CD4-positive, alpha-beta T cell treated with Interleukin-1 beta for 1 hour (primary cell): ENCODE data around the gene SERPINB3.
"Not testable (repeated sequence)": the region's sequence is repeated elsewhere in the genome, so short reads cannot be mapped to it uniquely, and the experiment has no call there.

Source experiments
- DNase-seq, 2 donors: peaks; one replicate each; pipeline ENCODE4 v3.0.0-alpha.2; 2020 to 2022

The SERPINB3 gene

DNA sequence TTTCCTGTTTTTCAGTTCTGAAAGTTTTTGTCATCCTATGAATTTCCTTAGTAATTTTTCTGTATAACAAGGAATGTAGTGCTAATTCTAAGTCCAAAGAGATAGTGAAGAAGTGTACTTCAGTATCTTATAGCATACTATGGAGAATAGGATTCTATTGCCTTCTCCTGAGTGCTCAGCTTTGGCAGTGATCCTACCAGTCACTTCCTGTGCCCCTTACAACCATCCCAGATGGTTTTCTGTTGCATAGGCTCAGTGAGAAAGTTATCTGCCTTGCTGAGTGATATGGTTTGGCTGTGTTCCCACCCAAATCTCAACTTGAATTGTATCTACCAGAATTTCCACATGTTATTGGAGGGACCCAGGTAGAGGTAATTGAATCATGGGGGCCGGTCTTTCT is 17.0 kb downstream of the SERPINB3 start:
- DNase-seq: not testable (repeated sequence)

DNA sequence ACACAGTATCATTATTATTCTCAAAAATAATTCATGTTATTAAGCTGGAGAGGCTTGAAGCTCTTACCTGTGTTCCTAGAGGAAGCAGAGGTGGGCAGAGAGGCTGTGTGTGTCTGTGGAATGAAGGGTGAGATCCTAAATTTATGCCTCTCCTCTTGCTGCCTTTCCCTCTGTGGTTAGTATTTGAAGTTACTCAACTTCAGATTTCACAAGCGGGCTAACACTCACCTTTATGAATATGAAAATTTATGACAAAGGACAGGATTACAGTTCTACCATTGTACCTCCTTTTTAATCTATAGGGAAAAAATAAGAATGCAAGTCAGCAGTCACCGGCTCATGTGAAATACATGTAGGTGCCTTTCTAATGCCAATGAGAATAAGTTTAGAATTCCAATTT is 17.6 kb downstream of the SERPINB3 start, which contains the start of gene SERPINB4:
Gene SERPINB4, minus strand, starts transcription at position 115 of the 400 bp plus-strand sequence. CDS start 679 bp downstream, outside the sequence.
- not testable (repeated sequence) for DNase-seq

DNA sequence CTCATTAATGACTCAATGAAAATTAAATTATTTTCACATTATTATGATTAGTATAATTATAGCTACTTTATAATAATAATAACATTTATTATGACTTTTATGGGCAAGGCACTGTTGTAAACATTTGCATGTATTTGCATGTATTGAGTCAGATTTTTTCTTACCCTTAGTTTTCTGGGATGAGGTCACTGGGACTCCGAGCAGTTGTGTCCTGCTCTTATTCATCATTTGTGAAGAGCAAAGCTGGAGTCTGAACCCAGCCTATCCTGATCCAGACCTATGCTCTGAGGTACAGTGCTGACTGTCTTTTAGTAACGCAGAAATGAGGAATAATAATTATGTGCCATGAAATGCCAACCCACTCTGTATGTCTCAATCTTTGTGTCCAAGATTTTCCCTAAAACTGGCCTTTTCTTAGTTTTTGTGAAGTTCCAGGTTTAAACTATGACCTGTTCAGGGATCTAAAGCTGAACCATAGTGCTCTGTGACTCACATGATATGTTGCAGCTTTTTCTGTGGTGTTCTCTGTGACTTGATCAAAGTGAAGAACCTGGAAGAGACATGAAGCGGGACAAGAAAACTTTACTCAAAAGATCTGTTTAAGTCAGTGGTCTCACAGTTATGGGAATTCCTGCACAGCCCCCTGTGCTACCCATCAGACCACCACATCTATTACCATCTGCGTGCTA is 18.9 kb downstream of the SERPINB3 start:
- not testable (repeated sequence) for DNase-seq

DNA sequence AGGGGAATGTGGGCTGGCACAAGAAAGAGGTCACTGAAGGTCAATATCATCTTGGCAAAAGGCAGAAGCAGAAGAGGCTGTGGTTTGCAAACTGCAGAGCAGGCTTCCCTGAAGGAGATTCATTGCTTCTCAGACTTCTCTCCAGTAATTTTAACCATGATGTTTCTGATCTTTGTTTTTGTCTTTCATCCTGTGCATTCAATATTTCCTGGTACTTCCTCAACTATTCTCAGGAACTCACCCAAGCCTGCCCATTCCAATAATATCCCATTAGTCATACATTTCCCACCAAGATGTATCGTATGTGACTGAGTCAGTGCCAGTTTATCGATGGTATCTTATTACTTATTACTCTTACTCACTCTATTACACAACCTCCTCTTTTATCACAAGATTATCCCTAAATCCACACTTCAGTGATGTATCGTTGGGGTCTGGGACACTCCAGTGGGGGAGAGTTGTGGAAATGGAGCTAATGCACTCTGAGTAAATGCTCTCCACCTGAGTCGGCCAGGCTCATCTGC is 20.5 kb downstream of the SERPINB3 start:
- not testable (repeated sequence) for DNase-seq

DNA sequence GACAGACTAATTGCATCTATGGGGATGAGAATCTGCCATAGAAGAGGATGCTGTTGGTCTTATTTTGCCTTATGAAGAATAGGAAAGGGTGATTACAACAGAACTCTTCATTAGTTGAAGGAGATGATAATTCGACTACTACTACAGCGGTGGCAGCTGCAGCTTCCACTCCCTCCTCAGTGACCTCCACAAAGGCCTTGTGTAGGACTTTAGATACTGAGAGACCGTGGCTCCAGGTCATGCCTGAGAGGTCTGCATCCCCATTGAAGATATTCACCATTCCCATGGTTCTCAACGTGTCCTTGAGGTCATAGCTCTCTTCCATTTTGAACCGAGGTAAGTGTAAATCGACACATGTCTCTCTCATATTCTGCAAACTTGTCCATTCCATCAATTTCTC is 24.0 kb downstream of the SERPINB3 start:
- no peak for DNase-seq

DNA sequence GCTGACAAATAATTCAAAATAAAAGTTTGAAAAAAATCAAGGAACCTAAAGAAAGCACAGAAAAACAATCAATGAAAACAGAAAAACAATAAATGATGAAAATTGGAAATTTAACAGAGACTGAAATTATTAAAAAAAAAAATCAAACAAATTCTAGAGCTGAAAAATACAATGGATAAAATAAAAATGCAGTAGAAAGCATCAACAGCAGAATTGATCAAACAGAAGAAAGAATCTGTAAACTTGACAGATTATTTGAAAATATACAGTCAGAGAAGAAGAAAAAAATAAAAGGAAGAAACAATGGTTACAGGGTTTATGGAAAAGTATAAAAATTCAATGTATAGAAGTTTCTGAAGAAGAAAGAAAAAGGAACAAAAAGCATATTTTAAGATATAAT is 33.9 kb downstream of the SERPINB3 start:
- no peak for DNase-seq

DNA sequence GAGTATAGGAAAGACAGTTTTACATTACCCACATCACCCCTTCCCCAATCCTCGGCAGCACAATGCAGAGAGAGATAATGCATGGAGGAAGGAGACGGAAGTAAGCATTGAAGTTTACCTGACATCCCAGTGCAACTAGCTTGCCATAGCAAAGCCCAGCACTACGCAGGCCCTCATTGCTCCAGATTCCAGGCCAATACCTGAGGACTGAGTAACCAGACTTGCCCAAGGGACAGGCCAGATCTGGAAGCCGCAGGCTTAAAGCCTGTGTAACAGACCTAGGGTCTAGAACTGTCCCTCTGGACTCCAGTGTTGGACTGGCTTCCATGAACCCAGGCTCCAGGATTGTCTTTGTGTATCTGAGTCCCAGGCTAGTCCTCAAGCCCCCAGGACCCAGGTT is 35.3 kb downstream of the SERPINB3 start:
- DNase-seq: no peak

DNA sequence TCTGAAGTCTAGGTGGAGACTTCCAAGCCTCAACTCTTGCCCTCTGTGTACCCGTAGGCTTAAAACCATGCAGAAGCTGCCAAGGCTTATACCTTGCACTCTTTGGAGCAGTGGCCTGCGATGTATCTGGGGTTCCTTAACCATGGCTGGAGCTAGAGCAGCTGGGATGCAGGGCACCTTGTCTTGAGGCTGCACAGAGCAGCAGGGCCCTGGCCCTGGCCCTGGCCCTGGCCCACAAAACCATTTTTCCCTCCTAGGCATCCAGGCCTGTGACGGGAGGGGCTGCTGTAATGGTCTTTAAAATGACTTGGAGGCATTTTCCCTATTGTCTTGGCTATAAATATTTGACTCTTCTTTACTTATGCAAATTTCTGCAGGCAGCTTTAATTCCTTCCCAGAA is 36.8 kb downstream of the SERPINB3 start:
- no peak for DNase-seq

DNA sequence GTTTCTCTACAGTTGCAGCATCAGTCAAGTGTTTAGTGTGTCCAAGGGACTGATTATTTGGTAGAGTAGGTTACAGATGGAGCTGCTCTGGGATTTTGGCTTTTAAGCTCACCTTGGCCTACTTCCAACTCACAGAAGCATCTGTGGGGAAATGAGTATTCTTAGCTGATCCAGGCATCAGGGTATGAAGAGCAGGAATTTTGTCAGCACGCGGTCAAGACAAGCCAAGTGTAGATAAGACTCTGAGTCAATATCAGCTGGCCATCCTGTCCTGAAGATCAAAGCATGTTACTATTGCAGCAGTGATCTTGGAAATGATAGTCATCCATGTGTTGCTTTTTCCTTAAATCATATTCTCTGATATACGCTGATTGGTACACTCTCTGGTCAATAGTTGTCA is 42.0 kb downstream of the SERPINB3 start:
- no peak for DNase-seq

DNA sequence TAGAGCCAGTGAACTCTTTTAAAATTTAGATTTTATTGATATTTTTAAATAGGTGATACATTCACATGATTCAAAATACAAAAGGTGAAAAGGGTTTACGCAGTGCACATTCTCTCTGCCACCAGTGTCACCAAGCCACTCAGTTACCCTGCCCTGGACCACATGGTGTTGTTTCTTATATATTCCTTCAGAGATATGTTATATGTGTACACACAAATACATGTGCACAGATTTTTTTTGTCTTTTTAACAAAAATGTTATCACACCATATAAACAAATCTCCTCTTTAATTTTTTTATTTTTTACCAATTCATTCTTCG is 43.8 kb downstream of the SERPINB3 start:
- no peak for DNase-seq

DNA sequence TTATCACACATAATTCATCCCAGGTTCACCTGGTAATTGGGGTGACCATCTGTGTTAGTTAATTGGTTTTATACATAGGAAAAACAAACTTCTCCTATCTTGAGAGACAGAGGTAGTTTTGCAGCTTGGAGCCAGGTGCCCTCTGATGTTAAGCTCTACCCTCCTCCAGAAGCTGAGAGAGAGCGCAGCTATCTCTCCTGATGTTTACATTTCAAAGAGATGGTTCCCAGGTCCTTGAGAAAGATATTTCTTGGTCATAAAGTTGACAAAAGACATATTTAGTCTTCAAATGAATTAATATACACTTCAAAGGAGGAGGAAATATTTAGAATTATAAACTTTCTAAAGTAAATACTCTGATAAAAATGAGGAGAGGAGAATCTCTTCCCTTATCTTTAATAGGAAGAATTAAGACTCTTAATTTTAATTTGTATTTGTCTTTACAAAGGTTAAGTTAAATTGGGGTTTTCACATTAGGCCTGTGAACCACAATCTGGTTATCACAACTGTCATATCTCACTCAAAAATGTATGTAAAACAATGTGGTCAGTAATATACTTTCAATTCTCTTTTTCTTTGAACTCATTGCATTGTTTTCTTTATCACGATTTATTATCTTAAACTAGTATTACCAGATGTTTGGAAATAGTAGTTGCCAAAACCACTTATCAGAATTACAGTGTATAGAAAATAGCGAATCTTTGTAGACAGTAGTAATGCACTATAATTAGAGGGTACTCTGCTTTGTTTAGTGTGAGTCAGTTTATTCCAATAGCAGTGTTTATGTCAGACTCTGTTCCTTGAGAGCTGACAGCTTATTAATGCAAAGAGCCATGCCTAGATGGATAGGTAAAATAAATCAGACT is 44.4 kb downstream of the SERPINB3 start:
- DNase-seq: no peak

DNA sequence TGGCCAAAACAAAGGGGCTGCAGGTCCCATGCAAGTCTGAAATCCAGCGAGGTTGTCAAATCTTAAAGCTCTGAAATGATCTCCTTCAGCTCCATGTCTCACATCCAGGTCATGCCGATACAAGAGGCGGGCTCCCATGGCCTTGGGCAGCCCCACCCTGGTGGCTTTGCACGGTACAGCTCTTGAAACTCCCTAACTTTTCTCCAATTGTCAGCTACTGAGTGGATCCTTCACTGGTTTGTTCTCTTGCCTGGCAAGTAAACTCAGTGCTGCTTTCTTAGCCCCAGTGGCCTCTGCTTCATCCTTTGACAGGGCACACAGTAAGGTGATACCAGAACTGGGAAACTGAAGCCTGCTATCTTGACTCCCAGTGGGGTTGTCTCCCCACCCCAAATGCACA is 48.3 kb downstream of the SERPINB3 start:
- no peak for DNase-seq

DNA sequence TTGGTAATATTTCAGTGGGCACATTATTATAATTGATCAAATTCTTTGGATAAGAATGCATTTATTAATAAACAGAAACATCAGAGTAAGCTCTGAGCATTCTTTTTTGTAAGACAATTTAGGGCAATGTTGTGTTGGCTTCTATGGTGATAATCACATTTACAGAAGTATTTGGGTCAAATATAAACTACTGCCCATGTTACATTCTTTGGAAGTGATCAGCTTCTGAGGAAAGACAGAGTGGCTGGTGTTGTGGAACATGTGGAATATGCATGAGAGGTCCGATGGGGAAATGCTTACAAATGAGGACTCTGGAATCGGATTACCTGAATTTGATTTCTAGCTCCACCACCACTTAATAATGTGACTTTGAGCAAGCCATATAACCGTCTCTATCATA is 55.2 kb downstream of the SERPINB3 start:
- no peak for DNase-seq
